ENCODE measurements around the gene CMSS1. TPM values are rescaled to one million over a fixed set of nuclear protein-coding genes. Genes with fewer than 3 reads are reported as not detected.

Gene CMSS1
- total RNA-seq, 2 experiments from 2014 or later: 95.6 to 97.2 TPM

DNA sequence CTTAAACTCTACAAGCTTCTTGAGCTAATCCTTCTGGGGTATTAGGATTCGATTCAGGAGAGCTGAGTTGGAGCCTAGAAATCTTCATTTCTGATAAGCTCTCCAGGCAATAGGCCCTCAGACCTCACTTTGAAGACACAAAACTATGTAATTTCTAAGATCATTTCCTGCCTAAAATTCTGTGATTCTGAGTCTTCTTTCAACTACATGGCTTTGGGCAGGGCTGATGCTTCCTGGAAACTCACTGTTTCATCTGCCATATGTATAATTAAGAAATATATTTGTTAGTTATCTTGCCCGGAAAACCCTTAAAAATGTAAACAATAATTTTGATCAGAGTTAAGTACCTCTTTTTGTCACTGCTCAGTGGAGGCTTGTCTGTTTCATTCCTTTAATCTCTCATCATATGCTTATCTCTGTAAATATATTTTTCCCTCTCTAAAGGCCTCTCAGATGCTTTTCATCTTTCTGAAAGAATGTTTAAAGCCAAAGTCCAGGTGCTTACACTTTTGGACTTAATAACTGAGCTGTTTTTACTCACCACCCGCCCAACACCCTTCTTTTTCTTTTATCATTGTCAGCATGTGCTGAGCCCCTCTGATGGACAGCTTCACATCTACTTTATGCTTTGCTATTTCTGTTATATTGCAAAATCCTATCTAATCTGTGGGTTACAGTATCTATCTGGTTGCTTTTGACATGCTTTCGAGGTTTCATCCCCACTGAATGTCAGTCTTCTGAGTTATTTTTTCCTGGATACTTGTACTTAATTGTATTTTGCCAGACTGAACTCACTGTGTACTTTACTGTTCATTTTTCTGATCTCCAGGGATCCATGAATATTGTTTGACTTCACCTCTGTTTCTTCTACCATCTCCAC lies 258.4 kb downstream of the CMSS1 start:
- ChIA-PET CTCF (interaction anchor here (0.5 to 1.2 kb wide), 4 partner anchors 7 to 232 kb away, joined by 3 to 4 read pairs (median 4); no protein-coding TSS in a partner anchor), POLR2A (no interaction called here)
- Mint-ChIP-seq H3K36me3 (peaks cover 2% of the 10 kb centered on the region), H3K4me1 (ENCODE audit: low read depth) (peaks cover 39% of the 10 kb centered on the region), H3K9me3 (no peaks in the 10 kb centered on the region), H3K4me3 (no peak overlapping the region), H3K27ac (no peak overlapping the region), H3K27me3 (no peaks in the 10 kb centered on the region)
- DNase-seq: no peak
- intact Hi-C loops (cut with micrococcal nuclease): no loop called here

- H3K27ac Mint-ChIP-seq: no peak overlapping the region
Measured at GRCh38 chr3:100076731-100077529, 259.3 kb downstream of the CMSS1 start.

DNA sequence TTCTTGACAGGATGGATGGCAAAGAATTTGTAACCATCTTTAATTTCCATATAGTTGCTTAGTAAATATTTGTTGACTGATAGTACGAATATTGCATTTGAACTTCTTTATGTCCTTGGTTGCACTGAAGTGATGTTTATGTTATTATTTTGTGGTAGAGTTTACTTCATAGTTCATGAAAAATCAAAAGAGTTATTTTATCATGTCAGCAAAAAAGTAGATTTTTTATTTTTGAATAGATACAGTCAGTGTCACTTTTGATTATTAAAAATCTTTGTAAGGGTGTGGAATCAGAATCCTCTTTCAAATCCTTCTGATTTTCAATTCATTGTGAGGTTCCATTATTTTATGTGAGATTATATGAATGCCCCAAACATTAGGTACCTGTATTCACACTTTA lies 261.7 kb downstream of the CMSS1 start:
- Mint-ChIP-seq H3K4me1 (ENCODE audit: low read depth) (peaks cover 13% of the 10 kb centered on the region), H3K36me3 (no peaks in the 10 kb centered on the region), H3K27me3 (no peaks in the 10 kb centered on the region), H3K4me3 (no peak overlapping the region), H3K9me3 (no peaks in the 10 kb centered on the region), H3K27ac (no peak overlapping the region)
- CTCF ChIA-PET: no interaction called here
- intact Hi-C loops (cut with micrococcal nuclease): no loop called here
- POLR2A ChIA-PET: no interaction called here
- no peak for DNase-seq

More at GRCh38 chr3:100076731-100077529, 259.3 kb downstream of the CMSS1 start:
- H3K27me3 Mint-ChIP-seq: no peaks in the 10 kb centered on the region
- H3K9me3 Mint-ChIP-seq: no peaks in the 10 kb centered on the region
- H3K4me1 Mint-ChIP-seq (ENCODE audit: low read depth): peaks cover 36% of the 10 kb centered on the region
- CTCF ChIA-PET: interaction anchor here (0.5 to 1.2 kb wide), 4 partner anchors 8 to 664 kb away, joined by 3 to 4 read pairs (median 4); no protein-coding TSS in a partner anchor
- H3K36me3 Mint-ChIP-seq: peaks cover 2% of the 10 kb centered on the region
- no peak for DNase-seq
- intact Hi-C loops (cut with micrococcal nuclease): no loop called here
- POLR2A ChIA-PET: no interaction called here
- no peak overlapping the region for H3K4me3 Mint-ChIP-seq

DNA sequence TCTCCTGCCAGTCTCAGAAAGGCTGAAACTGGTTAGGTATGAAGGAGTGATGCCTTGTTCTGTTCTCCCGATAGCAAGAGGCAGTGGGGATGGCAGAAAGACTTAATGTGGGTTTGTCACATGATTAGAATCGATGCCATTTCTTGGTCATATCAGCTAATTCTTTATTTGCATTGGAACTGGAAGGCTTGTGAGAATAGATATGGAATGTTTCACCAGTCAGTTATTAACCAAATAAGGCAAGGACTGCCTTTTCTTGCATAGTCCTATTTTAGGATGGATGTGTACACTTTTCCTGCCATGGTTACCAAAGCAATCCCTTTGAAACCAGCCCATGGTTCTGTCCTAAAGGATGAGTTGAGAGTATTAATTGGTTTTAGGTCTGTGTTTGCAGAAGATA lies 262.9 kb downstream of the CMSS1 start:
- CTCF ChIA-PET: interaction anchor here (1.3 kb wide), 1 partner anchor 12 kb away, joined by 7 read pairs; no protein-coding TSS in a partner anchor
- no peaks in the 10 kb centered on the region for H3K27me3 Mint-ChIP-seq
- no peak for DNase-seq
- POLR2A ChIA-PET: no interaction called here
- H3K4me3 Mint-ChIP-seq: no peak overlapping the region
- H3K27ac Mint-ChIP-seq: no peak overlapping the region
- peaks cover 8% of the 10 kb centered on the region for H3K4me1 Mint-ChIP-seq (ENCODE audit: low read depth)
- no peaks in the 10 kb centered on the region for H3K9me3 Mint-ChIP-seq
- no peaks in the 10 kb centered on the region for H3K36me3 Mint-ChIP-seq
- intact Hi-C loops (cut with micrococcal nuclease): no loop called here

GRCh38 chr3:100081311-100081710 lies 263.6 kb downstream of the CMSS1 start:
- H3K27me3 Mint-ChIP-seq: no peaks in the 10 kb centered on the region
- no peak overlapping the region for H3K27ac Mint-ChIP-seq
- no peak overlapping the region for H3K4me3 Mint-ChIP-seq
- peaks cover 1% of the 10 kb centered on the region for H3K4me1 Mint-ChIP-seq (ENCODE audit: low read depth)
- intact Hi-C loops (cut with micrococcal nuclease): no loop called here
- H3K9me3 Mint-ChIP-seq: no peaks in the 10 kb centered on the region
- CTCF ChIA-PET: no interaction called here
- no peaks in the 10 kb centered on the region for H3K36me3 Mint-ChIP-seq
- POLR2A ChIA-PET: no interaction called here
- no peak for DNase-seq

DNA sequence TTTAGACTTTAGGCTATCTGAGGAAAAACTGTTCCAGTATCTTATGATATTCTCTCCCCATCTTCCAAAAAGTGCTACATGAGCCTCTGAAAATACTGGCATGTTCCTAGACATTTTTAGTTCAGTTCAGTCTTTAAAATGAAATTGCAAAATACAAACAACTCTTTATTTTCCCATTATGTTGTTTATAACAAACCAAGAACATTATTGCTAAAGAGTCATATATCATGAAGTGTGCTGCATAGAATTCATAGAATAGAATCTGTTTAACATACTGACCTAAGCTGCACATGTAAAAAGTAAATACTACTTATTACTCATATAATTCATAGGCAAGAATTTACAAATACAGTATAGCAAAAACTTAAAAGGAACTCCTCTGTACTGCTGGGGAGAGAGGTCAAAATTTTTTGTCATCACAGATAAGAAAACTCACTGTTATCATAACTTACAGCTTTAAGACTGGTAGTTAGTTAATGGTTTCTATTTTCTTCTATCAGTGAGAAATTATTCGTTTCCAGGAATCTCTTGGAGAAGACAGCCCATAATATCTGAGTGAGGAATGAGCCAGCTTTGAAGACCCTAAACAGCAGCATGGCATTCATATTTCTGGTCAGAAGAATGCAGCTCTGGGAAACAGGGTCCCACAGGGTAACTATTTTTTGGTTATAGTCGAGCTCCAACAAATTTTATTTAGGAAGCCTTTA lies 264.5 kb downstream of the CMSS1 start:
- Mint-ChIP-seq H3K27ac (no peak overlapping the region), H3K27me3 (no peaks in the 10 kb centered on the region), H3K4me3 (no peak overlapping the region), H3K36me3 (no peaks in the 10 kb centered on the region), H3K9me3 (no peaks in the 10 kb centered on the region), H3K4me1 (ENCODE audit: low read depth) (peaks cover 6% of the 10 kb centered on the region)
- CTCF ChIA-PET: no interaction called here
- intact Hi-C loops (cut with micrococcal nuclease): no loop called here
- POLR2A ChIA-PET: no interaction called here
- DNase-seq: no peak

- ChIA-PET CTCF (no interaction called here), POLR2A (no interaction called here)
- DNase-seq: no peak
- H3K27me3 Mint-ChIP-seq: no peaks in the 10 kb centered on the region
- no peaks in the 10 kb centered on the region for H3K36me3 Mint-ChIP-seq
- intact Hi-C loops (cut with micrococcal nuclease): no loop called here
- peaks cover 8% of the 10 kb centered on the region for H3K4me1 Mint-ChIP-seq (ENCODE audit: low read depth)
- H3K9me3 Mint-ChIP-seq: no peaks in the 10 kb centered on the region
- no peak overlapping the region for H3K27ac Mint-ChIP-seq
- H3K4me3 Mint-ChIP-seq: no peak overlapping the region
Measured at GRCh38 chr3:100082714-100083113, 265.1 kb downstream of the CMSS1 start.

DNA sequence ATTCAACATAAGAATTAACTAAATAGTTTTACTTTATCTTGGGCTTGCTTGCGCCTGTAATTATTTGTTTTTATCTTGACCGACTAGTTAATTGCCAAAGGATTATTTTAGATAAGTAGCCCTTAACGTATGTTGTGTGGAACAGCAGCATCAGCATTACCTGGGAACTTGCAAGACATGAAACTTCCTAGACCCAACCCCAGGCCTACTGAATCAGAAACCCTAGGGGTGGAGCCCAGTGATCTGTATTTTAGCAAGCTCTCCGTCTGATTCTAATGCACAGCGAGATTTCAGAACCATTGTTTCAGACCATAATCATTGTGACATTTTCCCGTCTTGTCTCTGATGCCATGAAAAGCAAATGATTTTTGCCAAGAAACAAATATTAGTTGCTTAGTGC lies 265.5 kb downstream of the CMSS1 start:
- no peaks in the 10 kb centered on the region for H3K9me3 Mint-ChIP-seq
- H3K27me3 Mint-ChIP-seq: no peaks in the 10 kb centered on the region
- H3K4me1 Mint-ChIP-seq (ENCODE audit: low read depth): peaks cover 8% of the 10 kb centered on the region
- intact Hi-C loops (cut with micrococcal nuclease): no loop called here
- ChIA-PET POLR2A (no interaction called here), CTCF (no interaction called here)
- no peak overlapping the region for H3K4me3 Mint-ChIP-seq
- no peaks in the 10 kb centered on the region for H3K36me3 Mint-ChIP-seq
- H3K27ac Mint-ChIP-seq: no peak overlapping the region
- DNase-seq: no peak

GRCh38 chr3:100084100-100084806 lies 266.6 kb downstream of the CMSS1 start:
- intact Hi-C loops (cut with micrococcal nuclease): no loop called here
- Mint-ChIP-seq H3K36me3 (peaks cover 3% of the 10 kb centered on the region), H3K4me1 (ENCODE audit: low read depth) (peaks cover 11% of the 10 kb centered on the region), H3K27ac (no peak overlapping the region), H3K27me3 (no peaks in the 10 kb centered on the region), H3K4me3 (no peak overlapping the region), H3K9me3 (no peaks in the 10 kb centered on the region)
- no peak for DNase-seq
- POLR2A ChIA-PET: no interaction called here
- CTCF ChIA-PET: interaction anchor here (1.0 to 1.8 kb wide), 2 partner anchors 170 to 252 kb away, joined by 4 to 5 read pairs; no protein-coding TSS in a partner anchor

DNA sequence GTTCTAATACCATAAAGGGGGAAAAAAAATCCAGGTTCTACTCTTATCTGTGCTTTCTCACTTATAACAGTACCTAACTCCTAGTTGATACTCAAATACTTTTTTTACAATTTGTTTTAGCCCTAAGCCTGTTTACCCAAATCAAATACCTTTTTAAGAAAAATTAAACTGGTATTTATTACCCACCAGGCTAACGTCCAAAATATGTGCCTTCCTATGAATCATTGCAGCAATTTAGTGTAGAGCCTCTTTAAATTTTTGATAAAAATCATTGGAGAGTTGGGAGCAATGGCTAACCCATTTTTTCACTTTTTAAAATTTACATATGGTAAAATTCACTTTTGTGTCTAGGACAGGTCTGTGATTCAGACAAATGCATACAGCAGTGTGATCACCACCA lies 268.7 kb downstream of the CMSS1 start:
- Mint-ChIP-seq H3K36me3 (peaks cover 3% of the 10 kb centered on the region), H3K27ac (no peak overlapping the region), H3K4me3 (no peak overlapping the region), H3K9me3 (no peaks in the 10 kb centered on the region), H3K27me3 (no peaks in the 10 kb centered on the region), H3K4me1 (ENCODE audit: low read depth) (peaks cover 20% of the 10 kb centered on the region)
- POLR2A ChIA-PET: no interaction called here
- no peak for DNase-seq
- CTCF ChIA-PET: interaction anchor here (1.8 to 2.1 kb wide), 2 partner anchors 18 to 168 kb away, joined by 5 to 6 read pairs; no protein-coding TSS in a partner anchor
- intact Hi-C loops (cut with micrococcal nuclease): loop anchor here (2.0 to 5.0 kb wide), 3 partner anchors 14 to 126 kb away; no protein-coding TSS in a partner anchor

- Mint-ChIP-seq H3K4me3 (no peak overlapping the region), H3K9me3 (no peaks in the 10 kb centered on the region), H3K4me1 (ENCODE audit: low read depth) (peaks cover 20% of the 10 kb centered on the region), H3K36me3 (peaks cover 3% of the 10 kb centered on the region), H3K27ac (peak overlapping the region; percentile 15), H3K27me3 (no peaks in the 10 kb centered on the region)
- DNase-seq: no peak
- intact Hi-C loops (cut with micrococcal nuclease): loop anchor here (2.0 to 5.0 kb wide), 3 partner anchors 14 to 125 kb away; no protein-coding TSS in a partner anchor
- CTCF ChIA-PET: interaction anchor here (2.1 to 3.2 kb wide), 2 partner anchors 18 to 167 kb away, joined by 6 to 13 read pairs; no protein-coding TSS in a partner anchor
- POLR2A ChIA-PET: no interaction called here
Measured at GRCh38 chr3:100087198-100087597, 269.5 kb downstream of the CMSS1 start.
